ENCODE measurements around the gene ANO7.

Gene ANO7

DNA sequence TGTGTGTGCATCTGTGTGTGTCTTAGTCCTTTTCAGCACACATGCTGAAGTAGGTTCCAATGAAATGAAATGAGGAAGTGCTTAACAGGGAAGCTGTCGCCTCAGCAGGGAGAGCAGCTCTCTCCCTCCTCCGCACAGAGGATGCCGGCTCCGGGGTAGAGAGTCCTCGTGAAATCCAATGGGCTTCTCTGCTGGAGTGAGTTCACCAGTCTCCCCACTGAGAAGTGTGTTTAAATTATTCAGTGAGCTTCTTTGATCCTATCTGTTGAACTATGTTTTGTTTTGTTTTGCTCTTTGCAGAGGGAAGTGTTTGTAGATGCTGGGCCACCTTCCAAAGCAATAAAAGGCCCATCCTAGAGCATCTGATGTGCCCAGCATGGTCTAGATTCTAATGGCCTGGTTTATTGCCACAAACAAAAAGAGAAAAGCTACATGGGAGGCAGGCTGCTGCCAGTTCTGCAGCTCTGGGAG lies 31.5 kb upstream of the ANO7 start:
- DNase-seq (ENCODE audit: low spot score) = no peak

DNA sequence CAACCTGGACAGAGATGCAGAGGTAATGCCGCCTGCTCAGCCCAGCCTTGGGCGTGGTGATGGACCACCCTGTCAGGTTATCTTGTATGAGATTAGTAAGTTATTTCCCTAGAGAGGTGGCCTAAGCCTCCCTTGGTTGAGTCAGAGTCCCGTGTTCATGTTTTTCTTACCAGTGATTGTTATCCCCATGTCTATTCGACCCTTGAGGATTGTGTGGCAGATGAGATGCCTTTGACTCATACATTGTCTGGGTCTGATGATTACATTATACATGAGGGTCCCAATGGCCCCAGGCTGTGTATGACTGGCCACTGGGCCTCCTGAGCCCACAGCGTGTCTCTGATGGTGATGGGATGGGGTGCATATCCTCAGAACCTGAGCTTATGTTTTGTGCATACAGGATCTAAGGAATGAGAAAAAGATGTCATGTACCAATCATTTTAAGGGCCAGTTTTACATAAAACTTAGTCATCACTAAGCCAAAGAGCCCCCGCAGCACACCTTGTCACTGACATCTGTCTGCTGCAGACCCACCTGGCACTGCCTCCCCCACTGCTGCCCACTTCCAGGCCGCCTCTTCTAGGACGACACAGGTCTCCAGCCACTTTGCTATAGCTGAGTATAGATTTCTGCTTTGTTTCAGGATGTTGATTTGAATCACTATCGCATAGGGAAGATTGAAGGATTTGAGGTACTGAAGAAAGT lies 30.5 kb upstream of the ANO7 start:
- DNase-seq (ENCODE audit: low spot score) = no peak

DNA sequence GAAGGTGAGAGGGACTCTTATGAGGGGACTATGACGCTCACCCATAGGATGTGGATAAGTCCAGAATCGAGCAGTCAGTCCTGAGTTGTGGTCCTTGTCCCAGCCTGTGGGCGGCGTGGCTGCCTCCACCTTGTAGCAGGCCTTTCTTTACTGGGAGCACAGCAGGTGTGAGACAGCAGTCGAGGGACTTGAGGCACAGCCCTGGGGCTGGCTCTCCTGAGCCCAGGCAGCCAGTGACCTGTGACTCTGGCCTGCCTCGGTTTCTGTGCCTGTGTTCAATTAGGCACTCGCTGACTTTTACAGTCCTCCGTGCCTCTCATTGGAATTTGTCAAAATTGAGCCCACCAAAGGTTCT lies 30.0 kb upstream of the ANO7 start:
- DNase-seq (ENCODE audit: low spot score) = no peak

DNA sequence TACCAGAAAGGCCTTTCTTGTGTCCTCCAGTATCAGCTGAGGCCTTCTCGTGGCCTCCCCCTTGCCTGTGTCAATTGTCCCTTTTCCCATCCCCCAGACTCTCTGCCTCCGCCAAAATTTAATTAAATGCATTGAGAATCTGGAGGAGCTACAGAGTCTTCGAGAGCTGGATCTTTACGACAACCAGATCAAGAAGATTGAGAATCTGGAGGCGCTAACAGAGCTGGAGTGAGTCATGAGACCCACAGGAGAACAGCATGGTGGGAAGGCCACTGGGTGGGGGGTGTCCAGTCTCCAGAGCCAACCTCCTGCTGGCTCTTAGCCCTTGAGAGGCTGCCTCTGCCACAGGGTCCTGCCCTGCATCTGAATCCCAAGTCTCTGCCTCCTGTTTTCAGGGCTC lies 29.4 kb upstream of the ANO7 start:
- peak; percentile 26 for DNase-seq (ENCODE audit: low spot score)

DNA sequence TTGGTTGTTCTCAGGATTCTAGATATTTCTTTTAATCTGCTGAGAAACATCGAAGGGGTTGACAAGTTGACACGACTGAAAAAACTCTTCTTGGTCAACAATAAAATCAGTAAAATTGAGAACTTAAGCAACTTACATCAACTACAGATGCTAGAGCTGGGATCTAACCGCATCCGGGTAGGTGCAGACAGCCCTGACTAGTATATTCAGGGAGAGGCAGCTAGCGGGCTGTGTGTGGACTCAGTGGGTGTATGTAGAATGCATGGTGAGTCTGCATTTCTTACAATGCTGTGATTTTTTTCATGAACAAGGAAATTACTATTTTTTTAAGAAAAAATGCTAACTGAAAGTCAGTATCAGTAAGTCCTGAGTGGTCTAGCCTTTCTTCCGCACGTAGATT lies 28.2 kb upstream of the ANO7 start:
- DNase-seq (ENCODE audit: low spot score) = no peak

DNA sequence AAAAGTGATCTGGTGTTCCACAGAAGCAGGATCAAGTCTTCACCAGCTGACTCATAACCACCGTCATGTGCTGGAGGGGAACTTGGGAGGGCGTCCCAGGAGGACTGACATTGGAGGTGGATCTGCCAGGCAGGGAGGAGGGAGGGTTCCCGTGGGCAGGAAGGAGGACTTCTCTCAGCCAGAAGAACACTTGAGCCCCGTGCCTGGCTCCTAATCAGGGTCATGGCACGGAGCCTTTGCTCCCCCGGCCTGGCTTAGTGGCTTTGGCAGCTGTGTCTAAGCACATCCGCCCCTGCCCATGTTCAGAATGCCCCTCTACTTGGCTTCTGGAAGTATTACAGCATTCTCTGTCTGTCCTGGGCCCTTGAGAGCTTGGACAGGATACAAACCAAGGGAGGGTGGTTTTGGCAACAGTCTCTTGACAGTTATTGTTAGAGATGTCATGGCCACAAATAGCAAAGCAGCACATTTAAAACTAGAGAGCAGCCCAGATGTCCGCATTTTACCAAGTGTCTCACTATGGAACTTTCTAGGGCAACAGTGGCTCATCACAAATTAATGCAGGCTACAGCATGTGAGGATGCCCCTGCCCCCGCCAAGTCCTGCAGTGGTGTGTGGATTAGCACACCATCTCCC lies 26.7 kb upstream of the ANO7 start:
- no peak for DNase-seq (ENCODE audit: low spot score)

DNA sequence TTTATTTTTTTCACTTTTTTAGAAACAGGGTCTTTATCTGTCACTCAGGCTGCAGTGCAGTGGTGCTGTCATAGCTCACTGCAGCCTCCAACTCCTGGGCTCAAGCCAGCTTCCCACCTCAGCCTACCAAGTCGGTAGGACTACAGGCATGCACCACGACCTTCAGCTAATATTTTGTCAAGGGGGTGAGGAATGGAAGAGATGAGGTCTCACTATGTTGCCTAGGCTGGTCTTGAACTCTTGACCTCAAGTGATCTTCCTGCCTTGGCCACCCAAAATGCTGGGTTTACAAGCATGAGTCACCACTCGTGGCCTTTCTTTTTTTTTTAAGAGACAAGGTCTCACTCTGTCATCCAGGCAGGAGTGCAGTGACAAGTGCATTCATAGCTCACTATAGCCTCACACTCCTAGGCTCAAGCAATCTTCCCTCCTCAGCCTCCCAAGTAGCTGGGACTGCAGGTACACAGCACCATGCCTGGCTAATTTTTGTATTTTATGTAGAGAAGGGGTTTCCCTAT lies 24.8 kb upstream of the ANO7 start:
- DNase-seq (ENCODE audit: low spot score) = no peak

DNA sequence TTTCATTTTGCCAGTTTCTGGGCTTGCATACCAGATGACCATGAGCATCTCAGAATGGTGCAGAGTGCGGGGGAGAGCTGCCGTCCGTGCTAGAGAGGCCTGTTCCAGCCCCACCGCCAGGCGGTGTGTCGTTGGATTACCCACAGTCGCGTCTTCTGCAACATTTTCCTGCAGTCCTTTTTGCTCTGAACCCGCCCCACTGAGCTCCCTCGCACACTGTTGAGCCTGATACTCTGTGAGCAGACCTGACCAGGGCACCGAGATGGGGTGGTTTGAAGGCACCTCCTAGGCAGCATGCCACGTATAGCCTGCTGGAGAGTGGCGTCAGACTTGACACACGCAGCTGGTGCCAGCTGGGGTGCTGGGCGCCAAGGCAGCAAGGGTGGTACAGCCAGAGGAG lies 20.1 kb upstream of the ANO7 start:
- no peak for DNase-seq (ENCODE audit: low spot score)

DNA sequence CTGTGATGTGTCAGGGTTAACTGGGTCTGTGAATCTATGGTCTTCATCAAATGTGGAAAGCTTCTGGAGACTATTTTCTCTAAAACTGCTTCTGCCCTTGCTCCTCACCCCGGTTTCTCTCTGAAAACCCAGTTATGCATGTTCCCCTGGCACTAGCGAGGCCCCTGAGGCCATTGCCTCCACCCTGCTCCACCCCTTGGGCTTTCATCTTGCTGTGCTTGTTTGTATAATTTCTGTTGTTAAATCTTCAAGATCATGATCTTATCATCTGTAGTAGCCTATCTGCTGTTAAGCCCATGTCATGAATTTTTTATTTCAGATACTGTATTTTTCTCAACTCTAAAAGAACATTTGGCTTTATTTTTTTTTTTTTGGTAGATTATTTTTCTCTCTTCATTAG lies 14.9 kb upstream of the ANO7 start:
- DNase-seq (ENCODE audit: low spot score) = no peak

DNA sequence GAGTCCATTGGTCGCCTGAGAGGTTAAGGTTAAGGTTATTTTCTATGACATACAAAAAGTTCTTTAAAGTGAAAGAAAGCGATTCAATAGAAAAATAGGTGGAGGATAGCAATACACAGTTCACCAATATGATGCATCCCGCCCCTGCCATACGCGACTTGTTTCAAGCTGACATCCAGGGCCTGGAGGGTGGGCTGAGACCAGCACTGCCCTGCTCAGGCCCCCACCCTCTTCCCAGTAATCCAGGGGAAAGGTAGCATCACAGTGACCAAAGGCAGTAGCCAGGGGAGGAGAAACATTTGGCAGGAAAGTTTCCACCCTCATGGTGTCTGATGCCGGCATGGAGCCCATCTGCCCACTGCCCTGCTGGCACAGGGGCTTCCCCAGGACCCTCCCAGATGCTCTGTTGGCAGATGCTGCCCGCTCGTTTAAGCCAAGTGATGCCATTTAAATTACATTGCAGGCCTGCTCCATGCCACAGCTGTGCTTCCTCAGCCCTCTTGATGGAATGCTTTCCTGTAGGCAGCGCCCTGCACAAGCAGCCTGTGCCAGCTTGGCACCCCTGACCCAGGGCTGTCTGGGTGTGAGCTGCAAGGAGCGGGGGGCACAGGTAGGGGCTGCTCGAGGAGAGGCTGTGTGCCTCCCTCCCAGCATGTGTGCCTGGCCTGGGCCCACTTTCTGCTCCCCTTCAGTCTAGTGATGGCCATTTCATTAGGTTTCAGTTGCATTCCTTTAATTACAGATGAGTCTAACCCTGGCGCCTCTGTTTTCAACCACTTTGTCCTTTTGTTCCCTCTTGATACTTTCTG lies 10.7 kb upstream of the ANO7 start:
- no peak for DNase-seq (ENCODE audit: low spot score)

DNA sequence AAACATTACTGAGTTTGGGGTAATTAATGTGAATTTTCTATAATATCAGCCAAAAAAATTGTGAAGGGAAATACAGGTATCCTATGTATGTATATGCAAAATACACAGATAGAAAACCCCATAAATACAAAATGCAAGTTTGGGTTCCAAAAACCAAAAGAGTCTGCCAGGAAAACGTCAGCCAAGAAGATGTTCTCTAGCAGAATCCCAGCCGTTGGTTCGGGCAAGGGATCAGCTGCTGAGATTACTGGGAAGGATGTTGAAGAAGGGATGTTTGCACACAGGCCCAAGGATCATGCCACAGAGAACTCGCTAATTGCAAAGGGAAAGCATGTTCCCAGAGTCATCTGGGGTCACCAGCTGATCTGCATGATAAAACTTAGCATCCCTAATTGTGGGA lies 9.5 kb upstream of the ANO7 start:
- DNase-seq (ENCODE audit: low spot score) = no peak

DNA sequence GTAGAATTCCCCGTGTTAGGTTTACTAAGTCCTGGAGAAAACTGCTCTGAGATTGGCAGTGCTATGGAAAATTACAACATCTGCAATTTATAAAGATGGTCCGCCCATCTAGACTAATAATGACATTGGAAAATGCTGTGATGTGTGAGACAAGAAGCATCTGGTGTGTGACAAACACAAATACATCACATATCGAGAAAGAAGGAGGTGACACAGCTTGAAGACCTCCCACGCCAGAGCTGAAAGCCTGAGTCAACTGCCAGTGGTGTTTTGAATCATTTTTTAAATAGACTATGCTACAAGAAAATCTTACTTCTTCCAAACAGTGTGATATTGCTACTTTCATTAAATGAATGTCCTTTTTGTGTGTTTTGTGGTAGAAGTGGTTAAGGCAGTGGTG lies 8.6 kb upstream of the ANO7 start:
- DNase-seq (ENCODE audit: low spot score) = no peak

DNA sequence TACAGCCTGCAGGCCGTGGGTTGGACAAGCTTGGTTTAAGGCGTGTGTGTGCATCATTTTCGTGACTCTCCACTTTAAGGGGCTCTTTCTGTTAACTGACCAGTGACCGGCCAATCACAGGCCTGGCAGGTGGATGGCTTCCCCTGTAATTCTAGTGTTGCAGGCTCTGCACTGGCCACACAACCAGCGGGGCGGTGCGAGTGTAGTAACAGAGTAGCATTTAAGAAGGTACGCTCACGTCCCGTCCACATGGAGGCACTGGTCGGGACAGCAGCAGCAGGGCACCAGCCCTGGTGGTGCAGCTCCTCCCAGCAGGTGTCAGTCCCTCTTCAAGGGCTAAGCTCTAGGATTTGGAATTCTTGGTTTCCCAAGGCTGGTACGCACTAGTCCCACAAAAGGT lies 8.0 kb upstream of the ANO7 start:
- no peak for DNase-seq (ENCODE audit: low spot score)

DNA sequence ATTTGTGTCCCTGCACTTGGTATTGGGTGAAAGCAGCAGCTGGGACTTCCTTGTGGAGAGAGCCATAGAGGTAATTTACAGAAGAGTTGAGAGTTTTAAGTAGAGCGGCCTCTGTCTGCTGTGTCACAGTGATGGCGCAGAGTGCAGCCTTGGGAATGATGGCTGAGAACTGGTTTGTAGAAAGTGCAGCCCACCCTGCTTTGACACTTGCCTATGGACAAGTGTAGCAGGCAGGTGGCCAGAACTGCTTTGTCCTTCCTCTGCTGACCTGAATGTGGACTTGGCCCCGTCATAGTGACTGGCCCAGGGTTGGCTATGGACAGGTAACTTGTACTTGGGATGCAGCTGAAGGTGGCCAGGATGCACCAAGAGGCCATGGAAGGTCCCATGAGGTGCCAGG lies 6.4 kb upstream of the ANO7 start:
- DNase-seq (ENCODE audit: low spot score) = no peak

DNA sequence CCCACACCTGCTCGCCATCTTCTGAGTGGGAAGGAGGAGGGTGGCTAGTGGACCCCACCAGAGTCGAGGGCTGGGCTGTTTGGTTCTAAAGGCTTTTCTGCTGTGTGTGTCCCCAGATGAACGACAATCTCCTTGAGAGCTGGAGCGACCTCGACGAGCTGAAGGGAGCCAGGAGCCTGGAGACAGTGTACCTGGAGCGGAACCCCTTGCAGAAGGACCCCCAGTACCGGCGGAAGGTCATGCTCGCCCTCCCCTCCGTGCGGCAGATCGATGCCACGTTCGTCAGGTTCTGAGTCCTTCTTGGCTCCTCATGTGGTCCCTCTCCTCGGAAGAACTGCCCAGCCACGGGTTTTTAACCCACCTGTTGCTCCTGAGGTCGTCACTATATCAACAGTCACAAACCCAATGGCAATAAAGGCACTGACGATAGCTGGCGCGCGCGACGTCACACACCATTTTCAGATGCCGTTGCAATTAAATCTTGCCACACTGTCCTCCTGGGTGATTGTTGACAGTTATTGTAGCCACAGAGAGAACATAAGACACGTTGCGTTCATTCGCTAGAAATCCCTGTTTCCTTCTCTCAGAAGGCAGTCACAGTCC lies 5.8 kb upstream of the ANO7 start:
- no peak for DNase-seq (ENCODE audit: low spot score)

DNA sequence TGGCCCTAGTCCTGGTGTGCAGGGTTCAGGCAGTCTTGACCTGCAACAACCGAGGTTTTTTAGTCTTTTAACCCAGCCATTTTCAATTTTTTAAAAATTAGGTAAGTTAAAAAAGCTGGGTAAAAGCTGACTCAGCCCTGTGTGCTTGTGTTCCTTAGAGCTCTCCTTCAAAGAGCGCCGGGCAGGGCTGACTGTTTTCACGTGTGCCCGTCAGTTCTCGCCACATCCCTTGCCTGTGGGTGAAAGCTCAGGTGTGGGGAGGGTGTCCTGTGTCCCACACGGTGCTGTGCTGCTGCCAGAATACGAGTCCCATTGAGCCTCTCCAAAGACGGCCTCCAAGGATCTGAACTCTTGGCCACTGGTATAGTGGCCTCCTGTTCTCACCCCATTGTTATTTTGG lies 5.3 kb upstream of the ANO7 start:
- no peak for DNase-seq (ENCODE audit: low spot score)

DNA sequence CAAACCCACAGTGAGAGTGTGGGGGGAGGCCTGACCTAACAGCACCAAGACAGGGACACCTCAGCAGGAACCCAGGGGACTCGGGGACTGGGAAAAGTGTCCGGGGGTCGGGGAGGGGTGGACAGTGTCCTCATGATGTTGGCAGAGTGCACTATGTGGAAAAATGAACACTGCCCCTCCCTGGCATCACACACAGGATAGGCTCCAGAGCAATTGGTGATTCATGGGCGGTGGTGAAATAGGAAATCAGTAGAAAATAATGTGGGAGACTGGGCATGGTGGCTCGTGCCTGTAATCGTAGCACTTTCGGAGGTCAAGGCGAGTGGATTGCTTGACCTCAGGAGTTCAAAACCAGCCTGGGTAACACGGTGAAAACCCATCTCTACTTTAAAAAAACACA lies 3.6 kb upstream of the ANO7 start:
- no peak for DNase-seq (ENCODE audit: low spot score)

DNA sequence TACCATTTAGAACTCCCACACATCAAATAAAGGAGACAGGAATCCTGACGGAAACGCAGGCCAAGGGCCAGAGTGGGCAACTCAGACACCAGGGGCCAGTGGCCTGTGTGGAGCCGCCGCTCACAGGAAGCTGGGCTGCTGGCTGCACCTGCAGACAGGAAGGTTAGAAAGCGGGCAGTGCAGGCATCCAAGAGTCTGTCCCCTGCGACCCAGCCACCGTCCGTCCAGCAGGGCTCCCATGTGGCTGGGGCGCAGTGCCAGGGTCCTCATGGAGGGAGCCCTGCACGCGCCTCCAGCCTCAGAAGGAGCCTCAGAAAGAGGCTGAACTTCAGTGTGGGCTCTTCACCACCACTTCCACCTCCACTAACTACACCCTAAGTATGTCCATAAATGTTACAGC lies 2.5 kb upstream of the ANO7 start:
- no peak for DNase-seq (ENCODE audit: low spot score)

DNA sequence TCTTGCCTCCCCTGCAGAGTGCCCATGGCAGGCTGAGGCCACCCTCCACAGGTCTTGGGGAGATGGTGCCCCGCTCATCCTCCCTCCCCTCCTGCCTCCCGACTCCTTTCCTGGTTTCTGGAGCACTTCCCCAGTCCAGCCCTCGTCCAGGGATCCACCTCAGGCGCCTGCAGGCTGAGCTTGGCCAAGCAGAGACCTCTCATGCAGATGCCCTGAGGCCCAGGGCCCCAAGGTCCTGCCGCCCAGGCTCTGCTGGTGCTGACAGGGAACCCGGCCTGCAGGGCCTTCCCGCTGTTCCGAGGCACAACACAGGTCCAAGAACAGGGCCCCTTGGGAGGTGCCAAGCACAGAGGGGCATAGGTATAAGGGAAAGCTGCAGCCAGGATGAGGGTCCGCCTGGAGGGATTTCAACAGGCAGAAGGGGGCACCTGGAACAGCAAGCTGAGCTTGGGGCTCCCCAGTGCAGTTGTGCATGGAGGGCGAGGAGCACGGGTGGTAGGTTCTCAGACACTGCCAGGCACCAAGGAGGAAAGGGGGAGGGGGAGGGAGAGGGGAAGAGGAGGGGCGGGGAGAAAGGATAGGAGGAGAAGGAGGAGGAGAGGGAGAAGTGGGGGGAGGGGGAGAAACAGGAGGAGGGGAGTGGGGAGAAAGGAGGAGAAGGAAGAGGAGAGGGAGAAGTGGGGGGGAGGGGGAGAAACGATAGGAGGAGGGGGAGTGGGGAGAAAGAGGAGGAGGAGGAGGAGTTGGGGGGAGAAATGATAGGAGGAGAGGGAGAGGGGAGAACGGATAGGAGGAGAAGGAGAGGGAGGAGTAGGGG lies 1.2 kb upstream of the ANO7 start:
- DNase-seq (ENCODE audit: low spot score) = peak; percentile 50

DNA sequence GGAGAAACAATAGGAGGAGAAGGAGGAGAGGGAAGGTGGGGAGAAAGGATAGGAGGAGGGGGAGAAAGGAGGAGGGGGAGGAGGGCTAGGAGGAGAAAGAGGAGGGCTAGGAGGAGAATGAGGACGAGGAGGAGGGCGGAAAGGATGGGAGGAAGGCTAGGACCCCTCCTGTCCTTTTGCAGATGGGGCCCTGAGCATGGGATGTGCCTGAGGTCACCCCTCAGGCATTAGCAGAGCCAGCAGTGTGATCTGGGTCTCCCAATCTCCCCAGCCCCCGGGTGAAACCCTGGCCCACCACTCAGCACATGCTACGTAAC lies 601 bp upstream of the ANO7 start:
- no peak for DNase-seq (ENCODE audit: low spot score)

DNA sequence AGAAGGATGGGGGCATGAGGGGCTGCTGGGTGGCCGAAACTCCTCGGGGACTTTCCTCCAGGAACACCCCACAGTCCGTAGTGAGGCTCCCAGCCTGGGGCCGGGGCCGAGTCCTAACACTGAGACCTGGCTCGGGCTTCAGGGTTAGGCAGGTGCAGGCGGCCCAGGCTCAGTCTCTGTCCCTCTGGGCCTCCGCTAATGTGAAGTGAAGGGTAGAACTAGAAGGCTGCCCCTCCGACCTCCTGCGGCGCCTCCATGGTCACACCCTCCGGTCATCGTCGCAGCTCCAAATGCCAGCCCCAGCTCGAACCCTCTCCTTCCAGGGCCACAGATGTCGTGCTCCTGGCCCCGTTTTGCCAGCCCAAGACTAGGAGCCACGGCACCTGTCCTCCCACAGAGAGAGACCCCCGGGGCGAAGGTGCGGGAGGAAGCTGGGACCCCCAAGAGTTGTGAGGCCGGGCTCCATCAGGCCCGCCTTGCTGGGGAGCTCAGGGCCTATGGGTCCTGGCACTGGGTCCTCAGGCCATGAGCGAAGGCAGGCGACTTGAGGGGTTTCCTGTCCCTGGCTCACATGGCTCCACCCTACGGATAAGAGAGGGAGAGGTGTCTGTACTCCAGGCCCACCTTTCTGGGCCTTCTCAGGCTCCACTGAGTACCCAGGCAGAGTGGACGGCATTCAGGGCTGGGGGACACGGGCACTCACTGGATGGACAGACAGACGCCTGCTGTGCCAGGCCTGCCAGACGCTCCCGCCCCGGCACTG lies 797 bp downstream of the ANO7 start:
- DNase-seq (ENCODE audit: low spot score) = no peak

Data from SK-N-DZ (cell line).